ENCODE measurements around the gene SHISA5. TPM values are rescaled to one million over a fixed set of nuclear protein-coding genes. Genes with fewer than 3 reads are reported as not detected.
A peak's percentile ranks its signal among the peaks of the same experiment; 100 is the strongest.

Gene SHISA5
- total RNA-seq, 1 experiment from 2014 or later = 104 TPM

DNA sequence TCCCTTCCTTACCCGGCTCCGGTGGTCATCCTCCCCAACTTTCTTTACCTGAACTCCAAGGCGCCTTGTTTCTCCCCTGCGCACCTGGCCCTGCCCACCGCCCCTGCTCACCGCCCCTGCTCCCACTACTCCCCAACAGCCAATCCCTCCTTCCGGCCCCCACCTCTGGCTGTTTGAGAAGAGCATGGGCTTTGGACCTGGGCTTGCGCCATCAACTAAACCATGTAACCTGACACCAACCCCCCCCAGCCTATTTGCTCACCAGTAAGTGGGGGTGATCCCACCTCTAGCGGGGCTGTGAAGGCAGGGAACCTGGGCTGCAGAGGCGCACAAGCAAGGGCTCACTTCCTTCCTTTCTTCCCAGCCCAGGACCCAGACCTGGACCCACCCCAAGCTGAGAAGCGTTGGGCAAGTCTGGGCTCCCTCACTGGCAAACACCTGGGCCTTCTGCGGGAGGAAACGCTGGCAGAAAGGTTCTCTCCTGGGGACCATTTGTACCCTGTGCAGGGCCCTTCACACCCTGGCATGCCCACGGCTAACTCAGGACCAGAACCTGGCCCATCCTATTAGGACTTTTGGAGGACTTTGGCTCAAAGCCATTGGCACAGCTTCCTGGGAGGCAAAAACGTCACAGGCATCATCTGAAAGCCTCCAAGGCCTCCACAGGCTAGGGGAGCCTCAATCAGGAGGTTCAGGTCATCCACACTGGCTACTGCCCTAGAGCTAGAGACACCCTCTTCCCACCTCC, 73.8 kb downstream of the SHISA5 start, which contains the start of gene PLXNB1:
PLXNB1 (minus strand) TSS at position 127 of the 748 bp plus-strand sequence. CDS start 5,475 bp downstream, outside the sequence.
- peaks cover 9% of the 10 kb centered on the region; the same call in 1 of the 2 replicates for H3K79me2 ChIP-seq (ENCODE audit: insufficient read depth, low read length)
- TF ChIP-seq, protein P1, sequence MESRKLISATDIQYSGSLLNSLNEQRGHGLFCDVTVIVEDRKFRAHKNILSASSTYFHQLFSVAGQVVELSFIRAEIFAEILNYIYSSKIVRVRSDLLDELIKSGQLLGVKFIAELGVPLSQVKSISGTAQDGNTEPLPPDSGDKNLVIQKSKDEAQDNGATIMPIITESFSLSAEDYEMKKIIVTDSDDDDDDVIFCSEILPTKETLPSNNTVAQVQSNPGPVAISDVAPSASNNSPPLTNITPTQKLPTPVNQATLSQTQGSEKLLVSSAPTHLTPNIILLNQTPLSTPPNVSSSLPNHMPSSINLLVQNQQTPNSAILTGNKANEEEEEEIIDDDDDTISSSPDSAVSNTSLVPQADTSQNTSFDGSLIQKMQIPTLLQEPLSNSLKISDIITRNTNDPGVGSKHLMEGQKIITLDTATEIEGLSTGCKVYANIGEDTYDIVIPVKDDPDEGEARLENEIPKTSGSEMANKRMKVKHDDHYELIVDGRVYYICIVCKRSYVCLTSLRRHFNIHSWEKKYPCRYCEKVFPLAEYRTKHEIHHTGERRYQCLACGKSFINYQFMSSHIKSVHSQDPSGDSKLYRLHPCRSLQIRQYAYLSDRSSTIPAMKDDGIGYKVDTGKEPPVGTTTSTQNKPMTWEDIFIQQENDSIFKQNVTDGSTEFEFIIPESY (IDR thresholded peaks at IDR 0.05; ENCODE audit: extremely low read depth, insufficient replicate concordance, low read length) = no peak
- TF ChIP-seq SP1 (IDR thresholded peaks at IDR 0.05; ENCODE audit: low read depth) = no peak
- TF ChIP-seq, protein P2, sequence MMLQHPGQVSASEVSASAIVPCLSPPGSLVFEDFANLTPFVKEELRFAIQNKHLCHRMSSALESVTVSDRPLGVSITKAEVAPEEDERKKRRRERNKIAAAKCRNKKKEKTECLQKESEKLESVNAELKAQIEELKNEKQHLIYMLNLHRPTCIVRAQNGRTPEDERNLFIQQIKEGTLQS (IDR thresholded peaks at IDR 0.05) = no peak
- no peak for TF ChIP-seq EGR1 (IDR thresholded peaks at IDR 0.05; ENCODE audit: low read depth)
- no peak for TF ChIP-seq SRF (IDR thresholded peaks at IDR 0.05; ENCODE audit: low read depth)
- H3K9me2 ChIP-seq (ENCODE audit: insufficient read depth) = no peaks in the 10 kb centered on the region
- RAD21 ChIA-PET (ENCODE audit: low non-redundant PET in 1 of 2, low total read pairs in 2 of 2, uncharacterized antibody in 2 of 2, unreplicated experiment in 2 of 2) = no interaction called here
- H2AFZ ChIP-seq (ENCODE audit: low read depth, low read length, poor library complexity, severe bottlenecking) = peak within 1 kb of the TSS; percentile 85
- intact Hi-C loops (cut with micrococcal nuclease) = no loop called here
- no peaks in the 10 kb centered on the region for H4K20me1 ChIP-seq (ENCODE audit: insufficient read depth)
- peak within 1 kb of the TSS; percentile 77 for H3K9ac ChIP-seq (ENCODE audit: low read length)
- H3K4me2 ChIP-seq (ENCODE audit: low read length) = peak within 1 kb of the TSS; percentile 91
- ATAC-seq = peak; percentile 21
- DNase-seq (ENCODE audit: low read depth, low spot score) = no peak
- H3K27ac ChIP-seq (ENCODE audit: low read depth, low read length) = peak within 1 kb of the TSS; percentile 81
- no peaks in the 10 kb centered on the region for H3K9me3 ChIP-seq (ENCODE audit: control insufficient read depth in 1 of 2, insufficient read depth in 1 of 2, low read depth in 1 of 2, low read length in 2 of 2)
- H3K36me3 ChIP-seq (ENCODE audit: control insufficient read depth in 1 of 2, insufficient read depth in 2 of 2, low read length in 2 of 2) = peaks cover 0 to 17% of the 10 kb centered on the region in 2 experiments; a peak in 1 of 4 replicates
- H3K27me3 ChIP-seq (ENCODE audit: insufficient read depth, low read length) = no peaks in the 10 kb centered on the region
- no TSS peak for BruUV-seq (replicated peaks)
- H3K4me1 ChIP-seq (ENCODE audit: control insufficient read depth in 1 of 2, insufficient read depth in 2 of 2, low read length in 2 of 2) = peaks cover 51 to 66% of the 10 kb centered on the region in 2 experiments
- peak within 1 kb of the TSS; percentile 58 to 70 for H3K4me3 ChIP-seq (replicated peaks in 1 of 2; ENCODE audit: low read depth in 1 of 2, low read length in 2 of 2)
- CTCF ChIA-PET = interaction anchor here (2.7 to 3.3 kb wide), 2 partner anchors 10 to 29 kb away, joined by 8 to 15 read pairs; partner anchors contain the start of genes CCDC51 and TMA7
- POLR2A ChIA-PET = interaction anchor here (1.8 kb wide), 1 partner anchor 10 kb away, joined by 5 read pairs; the partner anchor contains the start of genes CCDC51 and TMA7
